ENCODE results near the gene USP40. TPM values are rescaled to one million over a fixed set of nuclear protein-coding genes. Genes with fewer than 3 reads are reported as not detected.

Gene USP40
- total and polyA plus RNA-seq, 4 donors: 16.7 to 80.4 (median 35.7) TPM

DNA sequence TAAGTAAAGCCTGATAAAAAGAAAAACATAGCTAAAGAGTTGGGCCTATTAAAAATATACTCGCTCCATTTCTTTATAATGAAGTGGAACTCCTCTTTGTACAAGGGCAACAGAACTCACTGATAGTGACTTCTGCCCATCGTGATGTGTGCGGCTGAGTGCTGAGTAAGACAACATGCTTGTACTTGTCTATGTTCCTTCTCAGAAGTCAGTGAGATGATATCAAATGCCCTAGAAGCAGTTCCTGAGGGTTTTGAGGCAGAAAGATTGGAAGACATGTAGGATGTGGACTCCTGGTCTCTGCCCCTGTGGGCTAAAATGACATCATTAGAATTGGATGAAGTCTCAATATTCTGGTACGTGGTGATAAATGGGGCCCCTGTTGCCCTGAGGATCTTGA, 73.8 kb downstream of the USP40 start:
- Histone ChIP-seq H3K4me3 (no peak overlapping the region), H3K36me3 (ENCODE audit: control insufficient read depth in 4 of 4, insufficient read depth in 4 of 4, low read length in 4 of 4) (peaks cover 7 to 32% (median 19%) of the 10 kb centered on the region in 4 donors), H3K4me1 (ENCODE audit: control insufficient read depth in 5 of 5, insufficient read depth in 5 of 5, low read length in 5 of 5) (peaks cover 0 to 2% (median 0%) of the 10 kb centered on the region in 5 donors), H3K27ac (ENCODE audit: low read depth in 1 of 2, low read length in 1 of 2) (no peak overlapping the region), H3K27me3 (ENCODE audit: control insufficient read depth in 3 of 3, insufficient read depth in 3 of 3, low read length in 2 of 3) (no peaks in the 10 kb centered on the region), H3K9ac (ENCODE audit: insufficient read depth in 1 of 2, low read length in 2 of 2) (no peak overlapping the region), H3K9me3 (ENCODE audit: control insufficient read depth in 4 of 4, insufficient read depth in 3 of 4, low read length in 3 of 4) (no peaks in the 10 kb centered on the region)
- DNase-seq: no peak
- no peak for ATAC-seq (ENCODE audit: insufficient read depth, low FRiP score)
- TF ChIP-seq, protein P1, sequence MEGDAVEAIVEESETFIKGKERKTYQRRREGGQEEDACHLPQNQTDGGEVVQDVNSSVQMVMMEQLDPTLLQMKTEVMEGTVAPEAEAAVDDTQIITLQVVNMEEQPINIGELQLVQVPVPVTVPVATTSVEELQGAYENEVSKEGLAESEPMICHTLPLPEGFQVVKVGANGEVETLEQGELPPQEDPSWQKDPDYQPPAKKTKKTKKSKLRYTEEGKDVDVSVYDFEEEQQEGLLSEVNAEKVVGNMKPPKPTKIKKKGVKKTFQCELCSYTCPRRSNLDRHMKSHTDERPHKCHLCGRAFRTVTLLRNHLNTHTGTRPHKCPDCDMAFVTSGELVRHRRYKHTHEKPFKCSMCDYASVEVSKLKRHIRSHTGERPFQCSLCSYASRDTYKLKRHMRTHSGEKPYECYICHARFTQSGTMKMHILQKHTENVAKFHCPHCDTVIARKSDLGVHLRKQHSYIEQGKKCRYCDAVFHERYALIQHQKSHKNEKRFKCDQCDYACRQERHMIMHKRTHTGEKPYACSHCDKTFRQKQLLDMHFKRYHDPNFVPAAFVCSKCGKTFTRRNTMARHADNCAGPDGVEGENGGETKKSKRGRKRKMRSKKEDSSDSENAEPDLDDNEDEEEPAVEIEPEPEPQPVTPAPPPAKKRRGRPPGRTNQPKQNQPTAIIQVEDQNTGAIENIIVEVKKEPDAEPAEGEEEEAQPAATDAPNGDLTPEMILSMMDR (IDR thresholded peaks at IDR 0.05; ENCODE audit: control extremely low read depth, extremely low read depth): no peak
- WGBS, 2 donors: 96 to 98% methylated on average over 4 of the region's 4 CpGs

DNA sequence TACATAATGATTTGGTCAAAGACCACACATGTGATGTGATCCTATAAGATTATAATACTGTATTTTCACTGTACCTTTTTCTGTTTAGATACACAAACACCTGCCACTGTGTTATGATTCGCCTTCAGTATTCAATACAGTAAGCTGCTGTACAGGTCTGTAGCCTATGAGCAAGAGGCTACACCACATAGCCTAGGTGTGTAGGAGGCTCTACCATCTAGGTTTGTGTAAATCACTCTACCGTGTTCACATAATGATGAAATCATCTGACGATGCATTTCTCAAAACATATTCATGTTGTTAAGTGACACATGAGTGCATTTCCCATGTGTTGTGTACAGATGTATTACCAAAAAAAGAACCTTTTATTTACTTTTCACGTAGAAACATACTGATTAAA, 74.5 kb downstream of the USP40 start:
- Histone ChIP-seq H3K27ac (ENCODE audit: low read depth in 1 of 2, low read length in 1 of 2) (no peak overlapping the region), H3K9me3 (ENCODE audit: control insufficient read depth in 4 of 4, insufficient read depth in 3 of 4, low read length in 3 of 4) (no peaks in the 10 kb centered on the region), H3K4me1 (ENCODE audit: control insufficient read depth in 5 of 5, insufficient read depth in 5 of 5, low read length in 5 of 5) (peaks cover 0 to 2% (median 0%) of the 10 kb centered on the region in 5 donors), H3K9ac (ENCODE audit: insufficient read depth in 1 of 2, low read length in 2 of 2) (no peak overlapping the region), H3K36me3 (ENCODE audit: control insufficient read depth in 4 of 4, insufficient read depth in 4 of 4, low read length in 4 of 4) (peaks cover 6 to 32% (median 19%) of the 10 kb centered on the region in 4 donors), H3K27me3 (ENCODE audit: control insufficient read depth in 3 of 3, insufficient read depth in 3 of 3, low read length in 2 of 3) (no peaks in the 10 kb centered on the region), H3K4me3 (no peak overlapping the region)
- ATAC-seq (ENCODE audit: insufficient read depth, low FRiP score): no peak
- 83 to 85% methylated on average over 4 of the region's 4 CpGs for WGBS, 2 donors
- TF ChIP-seq, protein P1 (IDR thresholded peaks at IDR 0.05; ENCODE audit: control extremely low read depth, extremely low read depth): no peak
- no peak for DNase-seq

GRCh38 chr2:233491326-233491725, 75.3 kb downstream of the USP40 start:
- ATAC-seq (ENCODE audit: insufficient read depth, low FRiP score) (no peak), DNase-seq (no peak)
- no peaks in the 10 kb centered on the region for H3K27me3 ChIP-seq (ENCODE audit: control insufficient read depth in 3 of 3, insufficient read depth in 3 of 3, low read length in 2 of 3)
- TF ChIP-seq, protein P1 (IDR thresholded peaks at IDR 0.05; ENCODE audit: control extremely low read depth, extremely low read depth): no peak
- H3K36me3 ChIP-seq (ENCODE audit: control insufficient read depth in 4 of 4, insufficient read depth in 4 of 4, low read length in 4 of 4): peaks cover 8 to 32% (median 19%) of the 10 kb centered on the region in 4 donors
- peaks cover 0 to 7% (median 0%) of the 10 kb centered on the region in 5 donors for H3K4me1 ChIP-seq (ENCODE audit: control insufficient read depth in 5 of 5, insufficient read depth in 5 of 5, low read length in 5 of 5)
- no peaks in the 10 kb centered on the region for H3K9me3 ChIP-seq (ENCODE audit: control insufficient read depth in 4 of 4, insufficient read depth in 3 of 4, low read length in 3 of 4)
- H3K9ac ChIP-seq (ENCODE audit: insufficient read depth in 1 of 2, low read length in 2 of 2): no peak overlapping the region
- H3K4me3 ChIP-seq: no peak overlapping the region
- WGBS, 2 donors: 57 to 80% methylated on average over 3 of the region's 3 CpGs
- H3K27ac ChIP-seq (ENCODE audit: low read depth in 1 of 2, low read length in 1 of 2): no peak overlapping the region

DNA sequence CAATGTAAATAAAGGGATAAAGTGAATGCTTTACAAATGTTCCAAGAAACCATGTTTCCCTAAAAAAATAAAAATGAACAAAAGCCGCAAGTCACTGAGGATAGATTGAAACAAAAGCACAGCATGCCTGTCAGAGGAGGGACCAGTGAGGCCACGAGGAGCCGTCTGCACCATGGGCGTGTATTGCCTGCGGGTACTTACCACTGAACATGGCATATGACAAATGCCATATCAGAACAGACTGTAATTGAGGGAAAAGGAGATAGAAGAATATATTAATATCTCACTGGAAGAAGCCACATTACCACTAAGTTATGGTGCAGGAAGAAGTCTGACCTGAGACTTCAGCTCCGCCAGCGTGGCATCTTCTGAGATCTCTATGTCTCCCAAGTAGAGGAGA, 75.8 kb downstream of the USP40 start:
- TF ChIP-seq, protein P1 (IDR thresholded peaks at IDR 0.05; ENCODE audit: control extremely low read depth, extremely low read depth): no peak
- ATAC-seq (ENCODE audit: insufficient read depth, low FRiP score) (no peak), DNase-seq (no peak)
- Histone ChIP-seq H3K4me1 (ENCODE audit: control insufficient read depth in 5 of 5, insufficient read depth in 5 of 5, low read length in 5 of 5) (peaks cover 0 to 10% (median 0%) of the 10 kb centered on the region in 5 donors), H3K27me3 (ENCODE audit: control insufficient read depth in 3 of 3, insufficient read depth in 3 of 3, low read length in 2 of 3) (no peaks in the 10 kb centered on the region), H3K9me3 (ENCODE audit: control insufficient read depth in 4 of 4, insufficient read depth in 3 of 4, low read length in 3 of 4) (no peaks in the 10 kb centered on the region), H3K27ac (ENCODE audit: low read depth in 1 of 2, low read length in 1 of 2) (no peak overlapping the region), H3K36me3 (ENCODE audit: control insufficient read depth in 4 of 4, insufficient read depth in 4 of 4, low read length in 4 of 4) (peaks cover 8 to 32% (median 17%) of the 10 kb centered on the region in 4 donors), H3K4me3 (no peak overlapping the region), H3K9ac (ENCODE audit: insufficient read depth in 1 of 2, low read length in 2 of 2) (no peak overlapping the region)
- 94 to 96% methylated on average over 7 of the region's 7 CpGs for WGBS, 2 donors

All from lung (tissue), 12 donors.